B cell (primary cell): ENCODE results near the gene GFOD2.

Experiments
- CTCF ChIP-seq: fragments of 200-600 bp; IDR thresholded peaks from one replicate; pipeline ENCODE4 v1.8.0; 2022; ENCODE audit warnings: antibody characterized with exemption, mild to moderate bottlenecking
- EZH2 ChIP-seq: IDR thresholded peaks from 2 replicates; pipeline ENCODE4 v1.6.1; 2012; ENCODE audit warnings: borderline replicate concordance, low read depth, mild to moderate bottlenecking, moderate library complexity, low read length; ENCODE audit not compliant: insufficient read depth, poor library complexity, severe bottlenecking

- TF ChIP-seq CTCF, result no peak
- TF ChIP-seq EZH2, result no peak
These were observed 33.6 kb downstream of the GFOD2 start for GRCh38 chr16:67685388-67686112.
